Neutrophil (primary cell): ENCODE results near the gene CMTM4.
"Not testable (repeated sequence)": the region's sequence is repeated elsewhere in the genome, so short reads cannot be mapped to it uniquely, and the experiment has no call there.

Experiments used
- H3K27ac ChIP-seq: fragments of 200-600 bp; sonication (generic); 2 replicates; pipeline ENCODE4 v1.5.1; 2016; ENCODE audit warnings: mild to moderate bottlenecking, moderate library complexity
- H3K27me3 ChIP-seq: fragments of 200-600 bp; sonication (generic); 2 replicates; pipeline ENCODE4 v1.6.0; 2016; ENCODE audit warnings: mild to moderate bottlenecking
- H3K36me3 ChIP-seq: fragments of 200-600 bp; sonication (generic); 2 replicates; pipeline ENCODE4 v1.5.1; 2017
- H3K4me1 ChIP-seq, 2 experiments: fragments of 200-600 bp in 1 of 2; sonication (generic) in 1 of 2; 1 replicate in 1 of 2; 2 replicates in 1 of 2; pipeline versions ENCODE4 v1.5.1 to v1.6.1; 2013 to 2016; ENCODE audit warnings: low read depth in 1 of 2, low read length in 1 of 2, mild to moderate bottlenecking in 1 of 2, moderate library complexity in 1 of 2; ENCODE audit not compliant: control insufficient read depth in 1 of 2, insufficient read depth in 1 of 2
- H3K4me3 ChIP-seq, 2 experiments: fragments of 200-600 bp in 1 of 2; sonication (generic) in 1 of 2; 1 replicate in 1 of 2; 2 replicates in 1 of 2; pipeline ENCODE4 v1.5.1; 2013 to 2016; ENCODE audit warnings: low read depth in 1 of 2, low read length in 1 of 2, mild to moderate bottlenecking in 1 of 2, moderate library complexity in 1 of 2
- H3K9me3 ChIP-seq: fragments of 200-600 bp; sonication (generic); 2 replicates; pipeline ENCODE4 v1.5.1; 2016
- TF ChIP-seq, protein P1 (sequence below): fragments of 200-600 bp; sonication (generic); IDR thresholded peaks from 2 replicates; pipeline ENCODE4 v1.5.1; 2016; ENCODE audit warnings: antibody characterized with exemption

Gene CMTM4

DNA sequence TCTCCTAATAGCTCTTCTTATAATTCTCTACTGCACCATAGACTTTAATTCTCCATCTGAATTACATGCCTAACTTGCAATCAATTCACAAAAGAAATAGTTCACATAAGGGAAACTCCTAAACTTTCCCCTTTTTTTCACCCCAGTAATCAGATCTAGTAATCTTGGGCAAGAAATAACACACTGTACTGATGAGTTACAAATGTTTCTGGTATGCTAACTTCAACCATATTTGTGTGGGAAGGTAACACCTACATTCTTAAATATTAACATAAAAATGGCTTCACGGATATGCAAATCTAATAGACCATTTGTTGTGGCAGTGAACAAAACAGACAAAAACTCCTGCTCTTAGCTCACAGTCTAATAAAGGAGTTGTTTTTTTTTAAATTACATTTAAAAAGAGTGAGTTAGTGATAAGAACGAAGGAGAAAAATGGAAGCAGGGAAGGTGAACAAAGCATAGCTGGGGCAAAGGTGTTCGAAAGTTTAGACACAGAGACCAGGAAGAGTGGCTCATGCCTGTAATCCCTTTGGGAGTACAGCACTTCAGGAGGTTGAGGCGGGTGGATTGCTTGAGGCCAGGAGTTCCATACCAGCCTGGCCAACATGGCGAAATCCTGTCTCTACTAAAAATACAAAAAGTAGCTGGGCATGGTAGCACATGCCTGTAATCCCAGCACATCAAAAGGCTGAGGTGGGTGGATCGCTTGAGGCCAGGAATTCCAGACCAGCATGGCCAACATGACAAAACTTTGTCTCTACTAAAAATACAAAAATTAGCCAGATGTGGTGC lies 57.3 kb downstream of the CMTM4 start:
- Histone ChIP-seq H3K9me3 (no peaks in the 10 kb centered on the region), H3K4me3 (no peak overlapping the region), H3K27me3 (no peaks in the 10 kb centered on the region), H3K36me3 (peaks cover 8% of the 10 kb centered on the region), H3K27ac (no peak overlapping the region), H3K4me1 (no peaks in the 10 kb centered on the region)
- TF ChIP-seq, protein P1, sequence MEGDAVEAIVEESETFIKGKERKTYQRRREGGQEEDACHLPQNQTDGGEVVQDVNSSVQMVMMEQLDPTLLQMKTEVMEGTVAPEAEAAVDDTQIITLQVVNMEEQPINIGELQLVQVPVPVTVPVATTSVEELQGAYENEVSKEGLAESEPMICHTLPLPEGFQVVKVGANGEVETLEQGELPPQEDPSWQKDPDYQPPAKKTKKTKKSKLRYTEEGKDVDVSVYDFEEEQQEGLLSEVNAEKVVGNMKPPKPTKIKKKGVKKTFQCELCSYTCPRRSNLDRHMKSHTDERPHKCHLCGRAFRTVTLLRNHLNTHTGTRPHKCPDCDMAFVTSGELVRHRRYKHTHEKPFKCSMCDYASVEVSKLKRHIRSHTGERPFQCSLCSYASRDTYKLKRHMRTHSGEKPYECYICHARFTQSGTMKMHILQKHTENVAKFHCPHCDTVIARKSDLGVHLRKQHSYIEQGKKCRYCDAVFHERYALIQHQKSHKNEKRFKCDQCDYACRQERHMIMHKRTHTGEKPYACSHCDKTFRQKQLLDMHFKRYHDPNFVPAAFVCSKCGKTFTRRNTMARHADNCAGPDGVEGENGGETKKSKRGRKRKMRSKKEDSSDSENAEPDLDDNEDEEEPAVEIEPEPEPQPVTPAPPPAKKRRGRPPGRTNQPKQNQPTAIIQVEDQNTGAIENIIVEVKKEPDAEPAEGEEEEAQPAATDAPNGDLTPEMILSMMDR = no peak

DNA sequence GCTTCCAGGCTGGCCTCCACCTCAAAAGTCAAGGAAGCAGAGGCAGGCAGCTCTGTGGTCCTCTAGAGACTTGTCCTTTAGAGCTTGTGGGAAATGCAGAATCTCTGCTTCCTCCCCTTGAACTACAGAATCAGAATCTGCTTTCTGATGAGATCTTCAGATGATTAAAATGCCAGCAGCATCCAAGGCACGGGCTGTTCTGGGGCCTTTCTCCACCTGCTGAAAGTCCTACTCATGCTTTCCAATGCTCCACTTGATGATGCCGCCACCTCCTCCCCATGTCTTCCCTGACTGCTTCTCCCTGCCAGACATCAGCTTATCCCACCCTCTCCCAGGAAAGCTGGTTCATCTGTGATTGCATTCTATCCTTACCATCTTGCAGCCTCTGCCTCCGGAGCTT lies 58.7 kb downstream of the CMTM4 start:
- no peak overlapping the region for H3K4me3 ChIP-seq
- H3K27ac ChIP-seq = no peak overlapping the region
- H3K9me3 ChIP-seq = no peaks in the 10 kb centered on the region

DNA sequence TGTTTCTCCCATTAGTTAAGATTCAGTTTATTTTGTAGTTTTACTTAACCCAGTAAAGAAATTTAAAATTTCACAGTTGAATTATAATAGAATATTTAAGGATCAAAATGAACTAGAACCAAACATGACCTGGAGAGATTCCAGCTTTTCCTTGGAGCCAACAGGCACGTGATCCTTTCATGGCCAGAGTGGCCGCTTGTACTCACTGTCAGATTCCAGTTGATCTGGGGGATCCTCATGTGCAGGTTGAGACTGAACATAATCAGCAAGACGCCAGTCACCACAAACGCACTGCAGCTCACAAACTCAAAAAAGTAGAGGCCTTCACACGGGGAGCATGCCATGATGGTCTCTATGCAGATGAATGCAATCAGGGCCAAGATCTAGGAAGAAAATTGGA lies 60.3 kb downstream of the CMTM4 start:
- Histone ChIP-seq H3K27me3 (no peaks in the 10 kb centered on the region), H3K9me3 (no peaks in the 10 kb centered on the region), H3K36me3 (peaks cover 14% of the 10 kb centered on the region), H3K4me1 (no peaks in the 10 kb centered on the region), H3K27ac (no peak overlapping the region), H3K4me3 (no peak overlapping the region)
- TF ChIP-seq, protein P1 = no peak

More for the DNA sequence above, 58.7 kb downstream of the CMTM4 start:
- Histone ChIP-seq H3K4me1 (no peaks in the 10 kb centered on the region), H3K36me3 (peaks cover 14% of the 10 kb centered on the region), H3K27me3 (no peaks in the 10 kb centered on the region)
- TF ChIP-seq, protein P1 = no peak

GRCh38 chr16:66635406-66635805 lies 61.1 kb downstream of the CMTM4 start:
- TF ChIP-seq, protein P1 = no peak
- Histone ChIP-seq H3K27ac (no peak overlapping the region), H3K36me3 (peaks cover 14% of the 10 kb centered on the region), H3K27me3 (no peaks in the 10 kb centered on the region), H3K4me3 (no peak overlapping the region), H3K4me1 (no peaks in the 10 kb centered on the region), H3K9me3 (no peaks in the 10 kb centered on the region)

DNA sequence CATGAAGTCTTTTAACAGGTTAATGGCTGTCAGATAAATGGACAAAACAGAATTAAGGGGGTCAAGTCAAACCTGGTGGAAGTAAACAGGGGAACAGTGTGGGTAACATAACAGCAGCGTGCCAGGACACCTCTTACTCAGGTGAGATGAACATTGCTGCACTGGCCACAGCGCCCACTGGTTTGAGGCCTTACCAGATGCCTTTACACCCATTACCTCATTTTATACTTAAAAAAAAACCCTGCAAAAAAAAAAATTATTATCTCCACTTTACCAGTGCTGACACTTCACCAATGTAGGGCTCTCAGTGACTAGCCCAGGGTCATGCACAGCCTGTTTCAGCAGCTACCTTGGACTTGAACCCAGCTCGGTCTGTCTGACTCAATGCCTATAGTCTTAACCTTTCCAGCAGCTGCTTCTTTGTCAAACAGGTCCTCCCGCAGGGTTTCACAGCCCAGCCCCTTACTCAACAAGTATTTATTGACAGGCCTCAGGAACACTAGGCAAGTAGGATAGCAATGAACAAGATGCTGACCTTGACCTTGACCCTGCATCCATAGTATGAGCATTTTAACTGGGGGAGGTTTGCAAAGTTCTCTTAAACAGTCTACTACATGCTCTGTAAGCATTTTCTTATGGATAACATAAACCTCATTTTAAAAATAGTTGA lies 61.9 kb downstream of the CMTM4 start:
- H3K27me3 ChIP-seq = no peaks in the 10 kb centered on the region
- TF ChIP-seq, protein P1 = no peak
- H3K36me3 ChIP-seq = peaks cover 14% of the 10 kb centered on the region
- no peak overlapping the region for H3K27ac ChIP-seq
- H3K9me3 ChIP-seq = no peaks in the 10 kb centered on the region
- H3K4me3 ChIP-seq = no peak overlapping the region
- no peaks in the 10 kb centered on the region for H3K4me1 ChIP-seq

GRCh38 chr16:66631558-66631957 lies 65.0 kb downstream of the CMTM4 start:
- H3K4me1 ChIP-seq, H3K4me3 ChIP-seq, H3K27ac ChIP-seq, H3K27me3 ChIP-seq, H3K9me3 ChIP-seq: not testable (repeated sequence)
- H3K36me3 ChIP-seq = peaks cover 14% of the 10 kb centered on the region

- H3K27me3 ChIP-seq, H3K27ac ChIP-seq, H3K4me1 ChIP-seq, H3K4me3 ChIP-seq, H3K9me3 ChIP-seq: not testable (repeated sequence)
- peaks cover 14% of the 10 kb centered on the region for H3K36me3 ChIP-seq
These were observed 65.8 kb downstream of the CMTM4 start for GRCh38 chr16:66630561-66631260.
